GM19467 (cell line): ENCODE results near the gene ANKDD1B.
A peak's percentile ranks its signal among the peaks of the same experiment; 100 is the strongest.
"Not testable (repeated sequence)": the region's sequence is repeated elsewhere in the genome, so short reads cannot be mapped to it uniquely, and the experiment has no call there.

Experiments
- ATAC-seq: cut with Tn5 transposase; IDR thresholded peaks from one replicate; pipeline ENCODE4 v1.9.1; 2021; ENCODE audit warnings: mild to moderate bottlenecking, moderate library complexity; ENCODE audit not compliant: unreplicated experiment

Gene ANKDD1B

GRCh38 chr5:75611311-75612225, at the start of gene ANKDD1B:
Gene ANKDD1B (plus strand): TSS chr5:75611453. CDS start chr5:75611635, 182 bp downstream.
- ATAC-seq, result no peak

- not testable (repeated sequence) for ATAC-seq
These were observed 45.1 kb upstream of the ANKDD1B start for GRCh38 chr5:75565991-75566709.

GRCh38 chr5:75566710-75567309, 44.4 kb upstream of the ANKDD1B start:
- ATAC-seq, result peak; percentile 82

GRCh38 chr5:75567710-75568109, 43.5 kb upstream of the ANKDD1B start:
- ATAC-seq, result no peak

- ATAC-seq, result no peak
These were observed 43.1 kb upstream of the ANKDD1B start for GRCh38 chr5:75568202-75568601.

GRCh38 chr5:75571547-75571946, 39.7 kb upstream of the ANKDD1B start:
- no peak for ATAC-seq

GRCh38 chr5:75574791-75575190, 36.5 kb upstream of the ANKDD1B start:
- ATAC-seq, result no peak

- ATAC-seq, result not testable (repeated sequence)
These were observed 33.0 kb upstream of the ANKDD1B start for GRCh38 chr5:75578280-75578679.

GRCh38 chr5:75584641-75585040, 26.6 kb upstream of the ANKDD1B start:
- no peak for ATAC-seq

GRCh38 chr5:75588666-75589065, 22.6 kb upstream of the ANKDD1B start:
- ATAC-seq, result no peak

GRCh38 chr5:75600535-75600934, 10.7 kb upstream of the ANKDD1B start:
- no peak for ATAC-seq

GRCh38 chr5:75601567-75601966, 9.7 kb upstream of the ANKDD1B start:
- ATAC-seq, result no peak

GRCh38 chr5:75601996-75602395, 9.3 kb upstream of the ANKDD1B start:
- ATAC-seq, result no peak

GRCh38 chr5:75603371-75603770, 7.9 kb upstream of the ANKDD1B start:
- no peak for ATAC-seq

GRCh38 chr5:75603821-75604220, 7.4 kb upstream of the ANKDD1B start:
- ATAC-seq, result no peak

GRCh38 chr5:75607341-75607740, 3.9 kb upstream of the ANKDD1B start:
- ATAC-seq, result not testable (repeated sequence)

GRCh38 chr5:75608870-75609269, 2.4 kb upstream of the ANKDD1B start:
- no peak for ATAC-seq

- no peak for ATAC-seq
These were observed 1.1 kb upstream of the ANKDD1B start for GRCh38 chr5:75610201-75610600.

- not testable (repeated sequence) for ATAC-seq
These were observed 368 bp upstream of the ANKDD1B start for GRCh38 chr5:75610859-75611310.

GRCh38 chr5:75612226-75612569, 945 bp downstream of the ANKDD1B start:
- no peak for ATAC-seq

- no peak for ATAC-seq
These were observed 1.6 kb downstream of the ANKDD1B start for GRCh38 chr5:75612901-75613300.

GRCh38 chr5:75614176-75614575, 2.9 kb downstream of the ANKDD1B start:
- no peak for ATAC-seq
